Astrocyte (in vitro differentiated cells and primary cell): ENCODE measurements around the gene SLC22A5. TPM values are rescaled to one million over a fixed set of nuclear protein-coding genes. Genes with fewer than 3 reads are reported as not detected.

ENCODE experiments used
- DNase-seq: peaks from one replicate; pipeline ENCODE4 v3.0.0-alpha.2; 2010; ENCODE audit warnings: low read depth
- FAIRE-seq: peaks from 2 replicates; lab custom pipeline; 2011; peaks lifted over from hg19 to GRCh38; lab: Jason Lieb, UNC
- H2AFZ ChIP-seq: 2 replicates; pipeline ENCODE4 v1.6.0; 2012; ENCODE audit warnings: low read depth, low read length, inconsistent platforms
- H3K27ac ChIP-seq: 2 replicates; pipeline ENCODE4 v1.5.1; 2011; ENCODE audit warnings: low read depth, low read length, inconsistent platforms
- H3K27me3 ChIP-seq: 2 replicates; pipeline ENCODE4 v1.6.0; 2011; ENCODE audit warnings: low read length, inconsistent platforms; ENCODE audit not compliant: insufficient read depth
- H3K36me3 ChIP-seq: 2 replicates; pipeline ENCODE4 v1.5.1; 2011; ENCODE audit warnings: low read length, inconsistent platforms; ENCODE audit not compliant: insufficient read depth
- H3K4me1 ChIP-seq: 2 replicates; pipeline ENCODE4 v1.5.1; 2011; ENCODE audit warnings: low read length, inconsistent platforms; ENCODE audit not compliant: insufficient read depth
- H3K4me2 ChIP-seq: 2 replicates; pipeline ENCODE4 v1.6.0; 2012; ENCODE audit warnings: low read length, inconsistent platforms
- H3K4me3 ChIP-seq: 2 replicates; pipeline ENCODE4 v1.5.1; 2011; ENCODE audit warnings: low read depth, mild to moderate bottlenecking, low read length, inconsistent platforms; ENCODE audit not compliant: insufficient read depth
- H3K79me2 ChIP-seq: 2 replicates; pipeline ENCODE4 v1.6.0; 2012; ENCODE audit warnings: mild to moderate bottlenecking, low read length, inconsistent platforms; ENCODE audit not compliant: insufficient read depth
- H3K9ac ChIP-seq: 2 replicates; pipeline ENCODE4 v1.6.0; 2012; ENCODE audit warnings: mild to moderate bottlenecking, low read length, inconsistent platforms
- H3K9me3 ChIP-seq: 2 replicates; pipeline ENCODE4 v1.5.1; 2012; ENCODE audit warnings: low read depth, mild to moderate bottlenecking, low read length, inconsistent platforms; ENCODE audit not compliant: insufficient read depth
- H4K20me1 ChIP-seq: 2 replicates; pipeline ENCODE4 v1.6.0; 2012; ENCODE audit warnings: low read length, inconsistent platforms; ENCODE audit not compliant: insufficient read depth
- H3K27ac Mint-ChIP-seq: one replicate; pipeline ENCODE4 v1.8.0; 2021; ENCODE audit warnings: mild to moderate bottlenecking, mixed read lengths; ENCODE audit not compliant: unreplicated experiment
- H3K27me3 Mint-ChIP-seq: one replicate; pipeline ENCODE4 v1.8.0; 2021; ENCODE audit warnings: low read depth, mixed read lengths; ENCODE audit not compliant: unreplicated experiment
- H3K36me3 Mint-ChIP-seq: one replicate; pipeline ENCODE4 v1.8.0; 2021; ENCODE audit warnings: low read depth, mixed read lengths; ENCODE audit not compliant: unreplicated experiment
- H3K4me1 Mint-ChIP-seq: one replicate; pipeline ENCODE4 v1.8.0; 2021; ENCODE audit warnings: low read depth, mixed read lengths; ENCODE audit not compliant: unreplicated experiment
- H3K4me3 Mint-ChIP-seq: one replicate; pipeline ENCODE4 v1.8.0; 2021; ENCODE audit warnings: mild to moderate bottlenecking, moderate library complexity, mixed read lengths; ENCODE audit not compliant: unreplicated experiment
- H3K9me3 Mint-ChIP-seq: one replicate; pipeline ENCODE4 v1.8.0; 2021; ENCODE audit warnings: mild to moderate bottlenecking, mixed read lengths; ENCODE audit not compliant: unreplicated experiment
- CTCF ChIP-seq: IDR thresholded peaks from 2 replicates; pipeline ENCODE4 v1.5.1; 2011; ENCODE audit warnings: low read depth, mild to moderate bottlenecking, inconsistent platforms, low read length, moderate library complexity; ENCODE audit not compliant: insufficient read depth
- EZH2 ChIP-seq: IDR thresholded peaks from 2 replicates; pipeline ENCODE4 v1.6.1; 2012; ENCODE audit warnings: mild to moderate bottlenecking, low read length, inconsistent platforms; ENCODE audit not compliant: insufficient read depth
- total RNA-seq: library from RNA; stranded (reverse); gene quantifications from 2 replicates; pipeline ENCODE4 v1.2.1, GENCODE V29; 2021

The SLC22A5 gene
- total RNA-seq, 1 donor from 2014 or later: 8.3 TPM

- H3K4me1 ChIP-seq: peaks cover 21% of the 10 kb centered on the region
- DNase-seq (peak; percentile 96), FAIRE-seq (no peak)
- H3K4me3 ChIP-seq: no peak overlapping the region
- H3K9me3 ChIP-seq: no peaks in the 10 kb centered on the region
- Mint-ChIP-seq H3K27me3 (no peaks in the 10 kb centered on the region), H3K36me3 (peaks cover under 1% of the 10 kb centered on the region), H3K4me3 (peak overlapping the region; percentile 54), H3K4me1 (peaks cover 12% of the 10 kb centered on the region), H3K27ac (peak overlapping the region; percentile 56), H3K9me3 (peaks cover 7% of the 10 kb centered on the region)
- no peaks in the 10 kb centered on the region for H3K79me2 ChIP-seq
- H3K9ac ChIP-seq: no peak overlapping the region
- H3K27me3 ChIP-seq: no peaks in the 10 kb centered on the region
- no peaks in the 10 kb centered on the region for H3K36me3 ChIP-seq
- H3K27ac ChIP-seq: peak overlapping the region; percentile 61
- no peak overlapping the region for H2AFZ ChIP-seq
- peak overlapping the region; percentile 13 for H3K4me2 ChIP-seq
- no peaks in the 10 kb centered on the region for H4K20me1 ChIP-seq
- no peak for TF ChIP-seq EZH2
- no peak for TF ChIP-seq CTCF
Measured at GRCh38 chr5:132365213-132365612, 4.3 kb upstream of the SLC22A5 start.

- no peak overlapping the region for H3K4me3 ChIP-seq
- H3K27me3 Mint-ChIP-seq: no peaks in the 10 kb centered on the region
- no peak overlapping the region for H3K9ac ChIP-seq
- H3K4me1 ChIP-seq: peaks cover 20% of the 10 kb centered on the region
- no peaks in the 10 kb centered on the region for H3K9me3 Mint-ChIP-seq
- H2AFZ ChIP-seq: no peak overlapping the region
- H3K27ac Mint-ChIP-seq: no peak overlapping the region
- H3K79me2 ChIP-seq: no peaks in the 10 kb centered on the region
- TF ChIP-seq CTCF (no peak), EZH2 (no peak)
- H3K4me3 Mint-ChIP-seq: no peak overlapping the region
- no peaks in the 10 kb centered on the region for H3K36me3 ChIP-seq
- H3K9me3 ChIP-seq: no peaks in the 10 kb centered on the region
- H4K20me1 ChIP-seq: no peaks in the 10 kb centered on the region
- no peak for FAIRE-seq
- no peak overlapping the region for H3K4me2 ChIP-seq
- H3K27ac ChIP-seq: no peak overlapping the region
- no peaks in the 10 kb centered on the region for H3K27me3 ChIP-seq
- H3K36me3 Mint-ChIP-seq: peaks cover 3% of the 10 kb centered on the region
- H3K4me1 Mint-ChIP-seq: peaks cover 16% of the 10 kb centered on the region
- DNase-seq: no peak
Measured at GRCh38 chr5:132368186-132368585, 1.3 kb upstream of the SLC22A5 start.

GRCh38 chr5:132369007-132369473 lies 470 bp upstream of the SLC22A5 start:
- Histone ChIP-seq H3K27ac (no peak overlapping the region), H3K9ac (peak overlapping the region; percentile 83), H3K4me2 (peak overlapping the region; percentile 80), H3K36me3 (no peaks in the 10 kb centered on the region), H3K4me1 (peaks cover 18% of the 10 kb centered on the region), H3K79me2 (no peaks in the 10 kb centered on the region), H4K20me1 (no peaks in the 10 kb centered on the region), H3K9me3 (no peaks in the 10 kb centered on the region), H3K4me3 (peak overlapping the region; percentile 71), H3K27me3 (no peaks in the 10 kb centered on the region), H2AFZ (peak overlapping the region; percentile 98)
- FAIRE-seq (no peak), DNase-seq (peak; percentile 11)
- peak overlapping the region; percentile 66 for H3K27ac Mint-ChIP-seq
- no peaks in the 10 kb centered on the region for H3K9me3 Mint-ChIP-seq
- no peaks in the 10 kb centered on the region for H3K27me3 Mint-ChIP-seq
- TF ChIP-seq EZH2: no peak
- no peak for TF ChIP-seq CTCF
- peaks cover 3% of the 10 kb centered on the region for H3K36me3 Mint-ChIP-seq
- peak overlapping the region; percentile 73 for H3K4me3 Mint-ChIP-seq
- H3K4me1 Mint-ChIP-seq: peaks cover 12% of the 10 kb centered on the region
